ENCODE measurements around the gene SARNP. TPM values are rescaled to one million over a fixed set of nuclear protein-coding genes. Genes with fewer than 3 reads are reported as not detected.

Gene SARNP
- total and polyA plus RNA-seq, 2 donors (not counting 1 experiment from before 2014, with no cell fraction given), result 88.5 to 183 TPM

- H3K4me2 ChIP-seq (ENCODE audit: extremely low read depth, insufficient read depth, low read length), result no peak overlapping the region
- no peaks in the 10 kb centered on the region for H3K27me3 ChIP-seq (ENCODE audit: control insufficient read depth, insufficient read depth, low read length)
- no peaks in the 10 kb centered on the region for H3K36me3 ChIP-seq (ENCODE audit: control insufficient read depth, insufficient read depth, low read length)
- DNase-seq (ENCODE audit: low read depth in 2 of 2), result no peak
- peaks cover 12% of the 10 kb centered on the region for H3K4me1 ChIP-seq (ENCODE audit: control insufficient read depth, extremely low read depth, insufficient read depth, low read length)
- H4K20me1 ChIP-seq (ENCODE audit: control insufficient read depth, extremely low read depth, insufficient read depth, low read length), result no peaks in the 10 kb centered on the region
- no peak overlapping the region for H3K4me3 ChIP-seq (replicated peaks in 1 of 4; ENCODE audit: control extremely low read depth in 1 of 4, insufficient read depth in 1 of 4, low read depth in 3 of 4, low read length in 4 of 4)
- no peak overlapping the region for H2AFZ ChIP-seq (ENCODE audit: low read length)
- H3K9ac ChIP-seq (ENCODE audit: insufficient read depth, low read length), result no peak overlapping the region
- peaks cover 7% of the 10 kb centered on the region for H3K79me2 ChIP-seq (ENCODE audit: control insufficient read depth, insufficient read depth, low read length)
- no peaks in the 10 kb centered on the region for H3K9me3 ChIP-seq (ENCODE audit: control insufficient read depth, insufficient read depth, low read depth, low read length)
- H3K27ac ChIP-seq (ENCODE audit: insufficient read depth, low read length), result no peak overlapping the region
- TF ChIP-seq CTCF (conservative IDR thresholded peaks at IDR 0.05 in 1 of 2, IDR thresholded peaks at IDR 0.05 in 1 of 2; ENCODE audit: low read depth in 1 of 2, low read length in 2 of 2), result no peak
- no peak for TF ChIP-seq EZH2 (IDR thresholded peaks at IDR 0.05; ENCODE audit: low read length, missing control alignments)
Measured at GRCh38 chr12:55734595-55734994, 82.9 kb downstream of the SARNP start.

GRCh38 chr12:55733858-55734257 lies 83.7 kb downstream of the SARNP start:
- H3K79me2 ChIP-seq (ENCODE audit: control insufficient read depth, insufficient read depth, low read length), result peaks cover 7% of the 10 kb centered on the region
- no peak overlapping the region for H3K27ac ChIP-seq (ENCODE audit: insufficient read depth, low read length)
- H2AFZ ChIP-seq (ENCODE audit: low read length), result no peak overlapping the region
- no peaks in the 10 kb centered on the region for H3K27me3 ChIP-seq (ENCODE audit: control insufficient read depth, insufficient read depth, low read length)
- no peaks in the 10 kb centered on the region for H3K9me3 ChIP-seq (ENCODE audit: control insufficient read depth, insufficient read depth, low read depth, low read length)
- H3K4me3 ChIP-seq (replicated peaks in 1 of 4; ENCODE audit: control extremely low read depth in 1 of 4, insufficient read depth in 1 of 4, low read depth in 3 of 4, low read length in 4 of 4), result no peak overlapping the region
- DNase-seq (ENCODE audit: low read depth in 2 of 2), result no peak
- TF ChIP-seq EZH2 (IDR thresholded peaks at IDR 0.05; ENCODE audit: low read length, missing control alignments) (no peak), CTCF (conservative IDR thresholded peaks at IDR 0.05 in 1 of 2, IDR thresholded peaks at IDR 0.05 in 1 of 2; ENCODE audit: low read depth in 1 of 2, low read length in 2 of 2) (no peak)
- H3K4me1 ChIP-seq (ENCODE audit: control insufficient read depth, extremely low read depth, insufficient read depth, low read length), result peaks cover 12% of the 10 kb centered on the region
- no peaks in the 10 kb centered on the region for H3K36me3 ChIP-seq (ENCODE audit: control insufficient read depth, insufficient read depth, low read length)
- no peak overlapping the region for H3K9ac ChIP-seq (ENCODE audit: insufficient read depth, low read length)
- no peaks in the 10 kb centered on the region for H4K20me1 ChIP-seq (ENCODE audit: control insufficient read depth, extremely low read depth, insufficient read depth, low read length)
- no peak overlapping the region for H3K4me2 ChIP-seq (ENCODE audit: extremely low read depth, insufficient read depth, low read length)

- Histone ChIP-seq H3K79me2 (ENCODE audit: control insufficient read depth, insufficient read depth, low read length) (peaks cover 14% of the 10 kb centered on the region), H3K4me3 (replicated peaks in 1 of 4; ENCODE audit: control extremely low read depth in 1 of 4, insufficient read depth in 1 of 4, low read depth in 3 of 4, low read length in 4 of 4) (no peak overlapping the region), H3K27ac (ENCODE audit: insufficient read depth, low read length) (no peak overlapping the region), H3K9me3 (ENCODE audit: control insufficient read depth, insufficient read depth, low read depth, low read length) (no peaks in the 10 kb centered on the region), H2AFZ (ENCODE audit: low read length) (no peak overlapping the region), H3K4me1 (ENCODE audit: control insufficient read depth, extremely low read depth, insufficient read depth, low read length) (peaks cover 11% of the 10 kb centered on the region), H4K20me1 (ENCODE audit: control insufficient read depth, extremely low read depth, insufficient read depth, low read length) (no peaks in the 10 kb centered on the region), H3K4me2 (ENCODE audit: extremely low read depth, insufficient read depth, low read length) (no peak overlapping the region), H3K36me3 (ENCODE audit: control insufficient read depth, insufficient read depth, low read length) (no peaks in the 10 kb centered on the region), H3K9ac (ENCODE audit: insufficient read depth, low read length) (no peak overlapping the region), H3K27me3 (ENCODE audit: control insufficient read depth, insufficient read depth, low read length) (no peaks in the 10 kb centered on the region)
- no peak for DNase-seq (ENCODE audit: low read depth in 2 of 2)
- TF ChIP-seq CTCF (conservative IDR thresholded peaks at IDR 0.05 in 1 of 2, IDR thresholded peaks at IDR 0.05 in 1 of 2; ENCODE audit: low read depth in 1 of 2, low read length in 2 of 2) (no peak), EZH2 (IDR thresholded peaks at IDR 0.05; ENCODE audit: low read length, missing control alignments) (no peak)
Measured at GRCh38 chr12:55733021-55733555, 84.4 kb downstream of the SARNP start.
